Neural crest cell (in vitro differentiated cells): ENCODE results near the gene MOB1B. TPM values are rescaled to one million over a fixed set of nuclear protein-coding genes. Genes with fewer than 3 reads are reported as not detected.

ENCODE experiments used
- DNase-seq: peaks from one replicate; pipeline ENCODE4 v3.0.0; 2021; ENCODE audit warnings: low read depth, mixed read lengths, low spot score
- H3K27ac Mint-ChIP-seq: one replicate; pipeline ENCODE4 v1.8.0; 2021; ENCODE audit warnings: mild to moderate bottlenecking, mixed read lengths; ENCODE audit not compliant: unreplicated experiment
- H3K27me3 Mint-ChIP-seq: 2 replicates; pipeline ENCODE4 v1.8.0; 2021; ENCODE audit warnings: low read depth, mild to moderate bottlenecking, mixed read lengths
- H3K36me3 Mint-ChIP-seq: 2 replicates; pipeline ENCODE4 v1.8.0; 2021; ENCODE audit warnings: low read depth, mild to moderate bottlenecking, mixed read lengths
- H3K4me1 Mint-ChIP-seq: 2 replicates; pipeline ENCODE4 v1.8.0; 2021; ENCODE audit warnings: mixed read lengths
- H3K4me3 Mint-ChIP-seq: one replicate; pipeline ENCODE4 v1.8.0; 2021; ENCODE audit warnings: mild to moderate bottlenecking, mixed read lengths
- H3K9me3 Mint-ChIP-seq: 2 replicates; pipeline ENCODE4 v1.8.0; 2021; ENCODE audit warnings: mixed read lengths
- total RNA-seq: library from RNA; stranded (reverse); gene quantifications from 2 replicates; pipeline ENCODE4 v1.2.1, GENCODE V29; 2021
- TF ChIP-seq, protein P1 (sequence below): fragments of 200-600 bp; sonication (generic); conservative IDR thresholded peaks from 2 replicates; pipeline ENCODE4 v1.5.0; 2021; ENCODE audit warnings: antibody characterized with exemption, mild to moderate bottlenecking

Gene MOB1B
- total RNA-seq, 1 donor from 2014 or later: 37.2 TPM

DNA sequence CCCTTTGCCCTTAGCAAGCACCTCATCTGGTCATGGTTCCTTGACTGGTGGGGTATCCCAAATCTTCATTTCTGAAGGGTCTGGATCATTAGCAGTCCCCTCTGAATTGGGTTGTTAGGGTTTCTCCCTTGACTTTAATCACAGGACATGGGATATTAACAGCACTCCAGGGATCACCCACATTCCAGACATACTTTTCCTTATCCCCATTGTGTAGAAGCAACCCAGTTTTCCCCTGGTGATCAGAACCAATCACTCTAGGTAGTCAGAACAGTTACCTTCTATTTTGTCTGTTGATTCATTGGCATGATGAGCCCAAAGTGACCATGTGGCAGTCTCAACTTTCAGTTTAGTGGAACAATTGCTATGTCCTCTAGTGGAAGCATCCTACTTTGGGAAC lies 33.4 kb upstream of the MOB1B start:
- Mint-ChIP-seq H3K9me3 (no peaks in the 10 kb centered on the region), H3K36me3 (no peaks in the 10 kb centered on the region), H3K27me3 (no peaks in the 10 kb centered on the region), H3K4me1 (no peaks in the 10 kb centered on the region), H3K27ac (no peak overlapping the region), H3K4me3 (no peak overlapping the region)
- no peak for DNase-seq
- TF ChIP-seq, protein P1, sequence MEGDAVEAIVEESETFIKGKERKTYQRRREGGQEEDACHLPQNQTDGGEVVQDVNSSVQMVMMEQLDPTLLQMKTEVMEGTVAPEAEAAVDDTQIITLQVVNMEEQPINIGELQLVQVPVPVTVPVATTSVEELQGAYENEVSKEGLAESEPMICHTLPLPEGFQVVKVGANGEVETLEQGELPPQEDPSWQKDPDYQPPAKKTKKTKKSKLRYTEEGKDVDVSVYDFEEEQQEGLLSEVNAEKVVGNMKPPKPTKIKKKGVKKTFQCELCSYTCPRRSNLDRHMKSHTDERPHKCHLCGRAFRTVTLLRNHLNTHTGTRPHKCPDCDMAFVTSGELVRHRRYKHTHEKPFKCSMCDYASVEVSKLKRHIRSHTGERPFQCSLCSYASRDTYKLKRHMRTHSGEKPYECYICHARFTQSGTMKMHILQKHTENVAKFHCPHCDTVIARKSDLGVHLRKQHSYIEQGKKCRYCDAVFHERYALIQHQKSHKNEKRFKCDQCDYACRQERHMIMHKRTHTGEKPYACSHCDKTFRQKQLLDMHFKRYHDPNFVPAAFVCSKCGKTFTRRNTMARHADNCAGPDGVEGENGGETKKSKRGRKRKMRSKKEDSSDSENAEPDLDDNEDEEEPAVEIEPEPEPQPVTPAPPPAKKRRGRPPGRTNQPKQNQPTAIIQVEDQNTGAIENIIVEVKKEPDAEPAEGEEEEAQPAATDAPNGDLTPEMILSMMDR: no peak

DNA sequence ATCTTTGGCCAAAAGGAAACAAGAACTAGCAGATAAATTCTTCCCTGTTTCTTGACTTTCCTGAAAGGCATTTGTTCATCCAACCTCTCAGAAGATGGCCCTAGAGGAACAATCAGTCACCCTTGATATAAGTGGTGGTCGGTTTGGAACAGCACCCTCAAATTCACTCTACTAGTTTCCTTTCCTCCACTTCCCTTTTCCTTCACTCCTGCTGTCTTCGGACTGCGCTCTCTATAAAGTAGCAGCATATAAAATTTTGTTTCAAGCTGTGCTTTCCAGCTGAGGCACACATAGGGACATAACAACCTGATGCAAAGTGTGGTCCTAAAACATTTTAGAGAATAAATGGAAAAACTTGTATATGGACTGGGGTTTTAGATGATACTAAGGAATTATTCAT lies 29.0 kb upstream of the MOB1B start:
- DNase-seq: no peak
- no peak overlapping the region for H3K4me3 Mint-ChIP-seq
- H3K27ac Mint-ChIP-seq: no peak overlapping the region
- H3K27me3 Mint-ChIP-seq: no peaks in the 10 kb centered on the region
- H3K9me3 Mint-ChIP-seq: no peaks in the 10 kb centered on the region
- TF ChIP-seq, protein P1: no peak
- no peaks in the 10 kb centered on the region for H3K36me3 Mint-ChIP-seq
- H3K4me1 Mint-ChIP-seq: no peaks in the 10 kb centered on the region

DNA sequence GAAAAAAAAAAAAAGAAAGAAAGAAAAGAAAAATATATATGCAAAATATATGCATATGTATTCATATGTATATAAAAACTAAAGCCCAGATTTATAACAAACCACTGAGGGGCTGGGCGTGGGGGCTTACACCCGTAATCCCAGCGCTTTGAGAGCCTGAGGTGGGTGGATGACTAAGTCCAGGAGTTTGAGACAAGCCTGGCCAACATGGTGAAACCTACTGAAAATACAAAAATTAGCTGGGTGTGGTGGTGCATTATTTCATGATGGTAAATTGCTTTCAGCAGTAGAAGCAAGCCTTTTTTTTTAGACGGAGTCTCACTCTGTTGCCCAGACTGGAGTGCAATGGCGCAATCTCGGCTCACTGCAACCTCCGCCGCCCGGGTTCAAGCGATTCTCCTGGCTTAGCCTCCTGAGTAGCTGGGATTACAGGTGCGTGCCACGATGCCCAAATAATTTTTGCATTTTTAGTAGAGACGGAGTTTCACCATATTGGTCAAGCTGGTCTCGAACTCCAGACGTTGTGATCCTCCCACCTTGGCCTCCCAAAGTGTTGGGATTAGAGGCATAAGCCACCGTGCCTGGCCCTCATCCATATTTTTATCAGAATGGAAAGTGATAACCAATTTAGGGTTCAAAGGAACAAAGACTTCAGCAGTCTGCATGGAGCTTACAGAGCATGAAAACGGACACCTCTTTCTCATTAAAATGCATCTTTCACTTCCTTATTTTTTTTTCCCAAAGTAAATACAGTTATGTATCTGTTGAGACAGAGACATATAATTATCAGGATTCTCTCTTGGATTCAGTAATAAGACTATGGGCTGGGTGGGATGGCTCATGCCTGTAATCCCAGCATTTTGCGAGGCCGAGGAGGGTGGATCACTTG lies 27.7 kb upstream of the MOB1B start:
- no peak for DNase-seq
- H3K27ac Mint-ChIP-seq: no peak overlapping the region
- H3K9me3 Mint-ChIP-seq: no peaks in the 10 kb centered on the region
- no peaks in the 10 kb centered on the region for H3K27me3 Mint-ChIP-seq
- no peaks in the 10 kb centered on the region for H3K4me1 Mint-ChIP-seq
- no peaks in the 10 kb centered on the region for H3K36me3 Mint-ChIP-seq
- H3K4me3 Mint-ChIP-seq: no peak overlapping the region
- TF ChIP-seq, protein P1: no peak

DNA sequence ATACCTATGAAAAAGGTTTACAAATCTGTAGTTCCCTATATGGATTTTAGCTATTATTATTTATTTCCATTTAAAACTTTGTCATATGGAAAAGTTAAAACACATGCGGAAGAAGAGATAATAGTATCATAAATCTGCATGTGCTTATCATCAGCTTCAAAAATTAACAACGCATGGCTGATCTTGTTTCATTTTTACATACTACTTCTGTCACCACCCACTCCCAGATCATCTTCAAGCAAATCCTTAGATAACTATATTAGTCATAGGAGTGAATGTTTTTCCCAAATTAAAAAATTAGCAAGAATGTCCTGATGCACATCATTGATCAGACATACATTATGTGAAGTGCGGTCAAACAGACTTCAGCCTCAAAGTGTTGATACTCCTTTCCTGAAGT lies 24.6 kb upstream of the MOB1B start:
- Mint-ChIP-seq H3K4me3 (no peak overlapping the region), H3K36me3 (no peaks in the 10 kb centered on the region), H3K27ac (no peak overlapping the region), H3K9me3 (no peaks in the 10 kb centered on the region), H3K4me1 (no peaks in the 10 kb centered on the region), H3K27me3 (no peaks in the 10 kb centered on the region)
- no peak for DNase-seq
- TF ChIP-seq, protein P1: no peak

DNA sequence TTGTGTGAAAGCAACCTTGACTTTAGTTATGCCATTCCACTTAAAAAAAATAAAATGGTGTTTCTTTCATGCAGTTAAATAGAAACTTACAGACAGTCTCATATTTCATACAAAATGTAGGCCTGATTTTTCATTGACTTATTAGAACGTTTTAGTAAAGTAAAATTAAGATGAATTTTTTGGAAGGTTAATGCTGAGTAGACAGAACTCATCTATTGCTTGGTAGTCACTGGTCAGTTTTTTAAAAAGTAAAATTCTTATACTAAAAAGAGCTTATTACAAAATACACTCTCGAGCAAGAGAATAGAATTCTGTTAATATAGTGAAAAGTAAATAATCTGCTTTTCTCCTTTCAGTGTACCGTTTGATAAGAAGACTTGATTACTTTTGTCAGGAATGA lies 21.4 kb upstream of the MOB1B start:
- no peak overlapping the region for H3K27ac Mint-ChIP-seq
- no peaks in the 10 kb centered on the region for H3K9me3 Mint-ChIP-seq
- no peak overlapping the region for H3K4me3 Mint-ChIP-seq
- TF ChIP-seq, protein P1: no peak
- H3K27me3 Mint-ChIP-seq: no peaks in the 10 kb centered on the region
- no peak for DNase-seq
- no peaks in the 10 kb centered on the region for H3K4me1 Mint-ChIP-seq
- no peaks in the 10 kb centered on the region for H3K36me3 Mint-ChIP-seq
